Upper lobe of left lung (tissue), 6 donors: ENCODE measurements around the gene LCOR. TPM values are rescaled to one million over a fixed set of nuclear protein-coding genes. Genes with fewer than 3 reads are reported as not detected.

Source experiments
- ATAC-seq, 2 donors: fragments of 200-7000 bp; cut with Tn5 transposase; one replicate each; pipeline ENCODE4 v1.9.1; 2022; ENCODE audit warnings: mild to moderate bottlenecking in 2 of 2, moderate library complexity in 2 of 2; ENCODE audit not compliant: low FRiP score in 2 of 2
- DNase-seq, 2 donors: peaks; one replicate each; pipeline ENCODE4 v3.0.0-alpha.2; 2019 to 2020
- H3K27ac ChIP-seq, 4 donors: fragments of 200-600 bp; sonication (generic); one replicate each; pipeline ENCODE4 v1.5.1; 2016 to 2019
- H3K27me3 ChIP-seq, 4 donors: fragments of 200-600 bp; sonication (generic); one replicate each; pipeline ENCODE4 v1.5.1; 2017 to 2019
- H3K36me3 ChIP-seq, 4 donors: fragments of 200-600 bp; sonication (generic); one replicate each; pipeline ENCODE4 v1.5.1; 2016 to 2019
- H3K4me1 ChIP-seq, 4 donors: fragments of 200-600 bp; sonication (generic); one replicate each; pipeline ENCODE4 v1.5.1; 2018 to 2019
- H3K4me3 ChIP-seq, 4 donors: fragments of 200-600 bp; sonication (generic); one replicate each; pipeline ENCODE4 v1.5.1; 2017 to 2019; ENCODE audit warnings: mild to moderate bottlenecking in 2 of 4, moderate library complexity in 1 of 4
- H3K9me3 ChIP-seq, 4 donors: fragments of 200-600 bp; sonication (generic); one replicate each; pipeline ENCODE4 v1.5.1; 2018 to 2019
- CTCF ChIP-seq, 6 experiments: fragments of 450-650 bp in 4 of 6; fragments of 200-600 bp in 2 of 6; sonication (generic) in 2 of 6; IDR thresholded peaks; one replicate each; pipeline ENCODE4 v1.5.1; 2016 to 2019; ENCODE audit warnings: antibody characterized with exemption in 6 of 6
- EP300 ChIP-seq, 4 donors: sonication (generic); formaldehyde crosslinking; IDR thresholded peaks; one replicate each; pipeline ENCODE4 v1.5.1; 2017; ENCODE audit warnings: antibody characterized with exemption in 4 of 4, control low read depth in 2 of 4
- POLR2A ChIP-seq, 4 donors: fragments of 450-650 bp; IDR thresholded peaks; one replicate each; pipeline ENCODE4 v1.5.1; 2016 to 2017; ENCODE audit warnings: antibody characterized with exemption in 4 of 4, mild to moderate bottlenecking in 2 of 4
- POLR2AphosphoS5 ChIP-seq, 2 donors: sonication (generic); formaldehyde crosslinking; IDR thresholded peaks; one replicate each; pipeline ENCODE4 v1.5.1; 2017; ENCODE audit warnings: antibody characterized with exemption in 2 of 2
- WGBS, 2 donors: methylation state at CpG; one replicate each; pipeline ENCODE4 v1.1.5; 2017 to 2018; 5-methylcytosine and 5-hydroxymethylcytosine counted together
- total RNA-seq, 6 donors: library from RNA; depleted of rRNA in 4 of 6; stranded (reverse); fragments of >200 nt in 4 of 6; gene quantifications; one replicate each; pipeline versions ENCODE4 v1.1.0 to v1.2.1, GENCODE V29; 2016 to 2021
- donor health status: DM: no; HTN: no; CAD: no; lungs with moderate emphysema.
- donor health status: DM: no; HTN: yes; CAD: no; lungs with severe emphysema.

Gene LCOR
- total RNA-seq, 6 donors from 2014 or later: 18.6 to 54.7 (median 28.0) TPM

- H3K27ac ChIP-seq: no peak overlapping the region
- no peak for TF ChIP-seq POLR2AphosphoS5 (IDR thresholded peaks at IDR 0.05)
- WGBS, 2 donors: 82 to 84% methylated on average over 4 of the region's 4 CpGs
- H3K36me3 ChIP-seq: no peaks in the 10 kb centered on the region
- peaks cover 0 to 6% (median 0%) of the 10 kb centered on the region in 4 donors for H3K4me1 ChIP-seq
- no peak overlapping the region for H3K4me3 ChIP-seq
- ATAC-seq (no peak), DNase-seq (no peak)
- H3K9me3 ChIP-seq: no peaks in the 10 kb centered on the region
- H3K27me3 ChIP-seq: no peaks in the 10 kb centered on the region
Observed at GRCh38 chr10:96921655-96922054, 89.6 kb downstream of the LCOR start.

GRCh38 chr10:96922978-96923948 is 91.2 kb downstream of the LCOR start:
- 88 to 89% methylated on average over 3 of the region's 3 CpGs for WGBS, 2 donors
- peaks cover 0 to 6% (median 0%) of the 10 kb centered on the region in 4 donors for H3K4me1 ChIP-seq
- no peak overlapping the region for H3K4me3 ChIP-seq
- no peak for ATAC-seq
- H3K9me3 ChIP-seq: no peaks in the 10 kb centered on the region
- no peaks in the 10 kb centered on the region for H3K36me3 ChIP-seq
- TF ChIP-seq EP300 (IDR thresholded peaks at IDR 0.05): no peak
- no peak for TF ChIP-seq CTCF (IDR thresholded peaks at IDR 0.05)
- no peak for DNase-seq
- no peak overlapping the region for H3K27ac ChIP-seq
- H3K27me3 ChIP-seq: no peaks in the 10 kb centered on the region

DNA sequence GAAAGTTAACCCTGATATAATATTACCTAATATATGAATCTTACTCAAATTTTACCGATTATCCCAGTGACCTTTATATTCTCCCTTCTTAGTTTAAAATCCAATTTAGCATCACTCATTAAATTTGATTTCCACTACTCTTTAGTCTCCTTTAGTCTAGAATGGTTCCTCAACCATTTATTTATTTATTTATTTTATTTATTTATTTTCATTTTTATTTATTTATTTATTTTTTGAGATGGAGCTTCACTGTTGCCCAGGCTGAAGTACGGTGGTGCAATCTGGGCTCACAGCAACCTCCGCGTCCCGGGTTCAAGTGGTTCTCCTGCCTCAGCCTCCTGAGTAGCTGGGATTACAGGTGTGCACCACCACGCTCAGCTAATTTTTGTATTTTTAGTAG is 92.8 kb downstream of the LCOR start:
- H3K27ac ChIP-seq: no peak overlapping the region
- H3K4me1 ChIP-seq: peaks cover 0 to 6% (median 0%) of the 10 kb centered on the region in 4 donors
- H3K9me3 ChIP-seq: no peaks in the 10 kb centered on the region
- no peaks in the 10 kb centered on the region for H3K36me3 ChIP-seq
- no peak overlapping the region for H3K4me3 ChIP-seq
- ATAC-seq (no peak), DNase-seq (no peak)
- WGBS, 2 donors: 96 to 100% methylated on average over 6 of the region's 6 CpGs
- no peak for TF ChIP-seq POLR2A (IDR thresholded peaks at IDR 0.05)
- no peak for TF ChIP-seq POLR2AphosphoS5 (IDR thresholded peaks at IDR 0.05)
- TF ChIP-seq EP300 (IDR thresholded peaks at IDR 0.05): no peak
- no peak for TF ChIP-seq CTCF (IDR thresholded peaks at IDR 0.05)
- no peaks in the 10 kb centered on the region for H3K27me3 ChIP-seq

- H3K4me1 ChIP-seq: peaks cover 0 to 10% (median 6%) of the 10 kb centered on the region in 4 donors
- DNase-seq: no peak
- no peak overlapping the region for H3K4me3 ChIP-seq
- no peak overlapping the region for H3K27ac ChIP-seq
- TF ChIP-seq POLR2AphosphoS5 (IDR thresholded peaks at IDR 0.05) (no peak), POLR2A (IDR thresholded peaks at IDR 0.05) (no peak), EP300 (IDR thresholded peaks at IDR 0.05) (no peak), CTCF (IDR thresholded peaks at IDR 0.05) (no peak)
- peak in 1 of 2 donors; percentile 49 for ATAC-seq
- H3K36me3 ChIP-seq: no peaks in the 10 kb centered on the region
- H3K9me3 ChIP-seq: no peaks in the 10 kb centered on the region
- WGBS, 2 donors: 61 to 69% methylated on average over 5 of the region's 5 CpGs
- H3K27me3 ChIP-seq: no peaks in the 10 kb centered on the region
Observed at GRCh38 chr10:96930469-96930868, 98.4 kb downstream of the LCOR start.

DNA sequence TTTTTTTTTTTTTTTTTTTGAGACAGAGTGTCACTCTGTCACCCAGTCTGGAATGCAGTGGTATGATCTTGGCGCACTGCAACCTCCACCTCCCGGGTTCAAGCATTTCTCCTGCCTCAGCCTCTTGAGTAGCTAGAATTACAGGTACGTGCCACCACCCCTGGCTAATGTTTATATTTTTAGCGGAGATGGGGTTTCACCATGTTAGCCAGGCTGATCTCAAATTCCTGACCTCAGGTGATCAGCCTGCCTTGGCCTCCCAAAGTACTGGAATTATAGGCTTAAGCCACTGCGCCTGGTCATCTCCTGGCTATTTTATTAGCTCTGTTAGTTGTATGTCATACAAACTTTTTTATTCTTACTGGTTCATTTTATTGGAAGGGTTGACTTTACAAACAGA is 103.0 kb downstream of the LCOR start:
- peaks cover 0 to 10% (median 6%) of the 10 kb centered on the region in 4 donors for H3K4me1 ChIP-seq
- no peak overlapping the region for H3K27ac ChIP-seq
- H3K9me3 ChIP-seq: no peaks in the 10 kb centered on the region
- no peak for DNase-seq
- no peaks in the 10 kb centered on the region for H3K27me3 ChIP-seq
- TF ChIP-seq POLR2A (IDR thresholded peaks at IDR 0.05): no peak
- TF ChIP-seq POLR2AphosphoS5 (IDR thresholded peaks at IDR 0.05): no peak
- TF ChIP-seq EP300 (IDR thresholded peaks at IDR 0.05): no peak
- TF ChIP-seq CTCF (IDR thresholded peaks at IDR 0.05): no peak
- 64 to 80% methylated on average over 5 of the region's 5 CpGs for WGBS, 2 donors
- no peaks in the 10 kb centered on the region for H3K36me3 ChIP-seq
- H3K4me3 ChIP-seq: no peak overlapping the region
- ATAC-seq: no peak
